NB4 (cell line): ENCODE measurements around the gene KCMF1.

Source experiments
- DNase-seq: peaks from one replicate; pipeline ENCODE4 v3.0.0; 2010; ENCODE audit warnings: low read depth
- H3K4me3 ChIP-seq: one replicate; pipeline ENCODE4 v1.5.1; 2011; ENCODE audit warnings: mild to moderate bottlenecking, low read depth, low read length, moderate library complexity
- CTCF ChIP-seq: IDR thresholded peaks from one replicate; pipeline ENCODE4 v1.5.1; 2012; ENCODE audit warnings: low read depth, low read length
- MAX ChIP-seq: IDR thresholded peaks from 2 replicates; pipeline ENCODE4 v1.6.1; 2011; ENCODE audit warnings: low read depth, low read length
- MYC ChIP-seq: IDR thresholded peaks from 2 replicates; pipeline ENCODE4 v1.6.1; 2011; ENCODE audit warnings: low read depth, low read length
- POLR2A ChIP-seq: IDR thresholded peaks from 2 replicates; pipeline ENCODE4 v1.6.1; 2011; ENCODE audit warnings: mild to moderate bottlenecking; ENCODE audit not compliant: insufficient read length; ENCODE audit errors: extremely low read depth

Gene KCMF1

GRCh38 chr2:84965827-84966226 is 5.1 kb upstream of the KCMF1 start:
- TF ChIP-seq MYC (no peak), MAX (no peak), POLR2A (no peak), CTCF (no peak)
- DNase-seq, result no peak
- H3K4me3 ChIP-seq, result no peak overlapping the region

GRCh38 chr2:84966731-84967130 is 4.2 kb upstream of the KCMF1 start:
- no peak overlapping the region for H3K4me3 ChIP-seq
- DNase-seq, result no peak
- TF ChIP-seq MAX (no peak), MYC (no peak)

GRCh38 chr2:84969511-84970209 is 1.3 kb upstream of the KCMF1 start:
- peak; percentile 67; the same call in 1 of the 2 replicates for TF ChIP-seq MAX
- no peak for TF ChIP-seq MYC
- H3K4me3 ChIP-seq, result peak overlapping the region; percentile 76
- DNase-seq, result peak; percentile 71

GRCh38 chr2:84970210-84970867 is 622 bp upstream of the KCMF1 start:
- peak overlapping the region; percentile 76 for H3K4me3 ChIP-seq
- DNase-seq, result peak; percentile 81
- no peak for TF ChIP-seq CTCF
- no peak for TF ChIP-seq MYC
- no peak for TF ChIP-seq MAX
- no peak for TF ChIP-seq POLR2A

GRCh38 chr2:84971510-84972206 is 697 bp downstream of the KCMF1 start:
- no peak for TF ChIP-seq CTCF
- TF ChIP-seq MAX, result no peak
- no peak for TF ChIP-seq POLR2A
- TF ChIP-seq MYC, result no peak
- peak; percentile 82 for DNase-seq
- H3K4me3 ChIP-seq, result peak overlapping the region; percentile 64

GRCh38 chr2:84972207-84972783 is 1.3 kb downstream of the KCMF1 start:
- H3K4me3 ChIP-seq, result peak overlapping the region; percentile 64
- DNase-seq, result no peak
- TF ChIP-seq MYC (no peak), CTCF (no peak), POLR2A (no peak), MAX (no peak)
